GM23338 (cell line): Measurements from ENCODE around the gene CDKL4. TPM values are rescaled to one million over a fixed set of nuclear protein-coding genes. Genes with fewer than 3 reads are reported as not detected.
A peak's percentile ranks its signal among the peaks of the same experiment; 100 is the strongest.

ENCODE experiments used
- ATAC-seq: fragments of 200-7000 bp; cut with Tn5 transposase; 3 replicates; pipeline ENCODE4 v1.9.1; 2020
- DNase-seq: peaks from one replicate; pipeline ENCODE4 v3.0.0-alpha.2; 2015; ENCODE audit warnings: low spot score
- H2AFZ ChIP-seq: fragments of 200-600 bp; sonication (generic); 2 replicates; pipeline ENCODE4 v1.8.0; 2016; ENCODE audit warnings: antibody characterized with exemption, mild to moderate bottlenecking, moderate library complexity
- H3F3A ChIP-seq: fragments of 200-600 bp; sonication (generic); replicated peaks from 2 replicates; pipeline ENCODE4 v1.8.0; 2017; ENCODE audit warnings: antibody characterized with exemption, mixed run types, low read depth
- H3K27ac ChIP-seq: fragments of 200-600 bp; sonication (generic); 2 replicates; pipeline ENCODE4 v1.6.1; 2016; ENCODE audit warnings: low read depth
- H3K27me3 ChIP-seq: fragments of 200-600 bp; sonication (generic); 2 replicates; pipeline ENCODE4 v1.8.0; 2016; ENCODE audit warnings: mild to moderate bottlenecking, mixed run types, moderate library complexity; ENCODE audit not compliant: insufficient read depth
- H3K36me3 ChIP-seq: fragments of 200-600 bp; sonication (generic); 2 replicates; pipeline ENCODE4 v1.8.0; 2016; ENCODE audit warnings: mild to moderate bottlenecking; ENCODE audit not compliant: insufficient read depth
- H3K4me1 ChIP-seq: fragments of 200-600 bp; sonication (generic); 2 replicates; pipeline ENCODE4 v1.8.0; 2016; ENCODE audit warnings: mild to moderate bottlenecking, moderate library complexity; ENCODE audit not compliant: insufficient read depth
- H3K4me2 ChIP-seq: fragments of 200-600 bp; sonication (generic); 2 replicates; pipeline ENCODE4 v1.7.1; 2017; ENCODE audit warnings: mixed run types
- H3K4me3 ChIP-seq: fragments of 200-600 bp; sonication (generic); 2 replicates; pipeline ENCODE4 v1.6.1; 2016; ENCODE audit warnings: mixed run types
- H3K79me2 ChIP-seq: fragments of 200-600 bp; sonication (generic); replicated peaks from 2 replicates; pipeline ENCODE4 v1.8.0; 2017; ENCODE audit warnings: mild to moderate bottlenecking; ENCODE audit not compliant: insufficient read depth
- H3K9me2 ChIP-seq: fragments of 200-600 bp; sonication (generic); 2 replicates; pipeline ENCODE4 v1.8.0; 2017; ENCODE audit not compliant: insufficient read depth
- H4K20me1 ChIP-seq: fragments of 200-600 bp; sonication (generic); replicated peaks from 2 replicates; pipeline ENCODE4 v1.8.0; 2017; ENCODE audit warnings: mild to moderate bottlenecking; ENCODE audit not compliant: insufficient read depth
- H3K27ac Mint-ChIP-seq: 2 replicates; pipeline ENCODE4 v1.8.0; 2020; ENCODE audit warnings: inconsistent platforms, mild to moderate bottlenecking, moderate library complexity, mixed read lengths
- H3K27me3 Mint-ChIP-seq: 3 replicates; pipeline ENCODE4 v1.8.0; 2022; ENCODE audit warnings: low read depth, mild to moderate bottlenecking, moderate library complexity, mixed read lengths, inconsistent platforms; ENCODE audit not compliant: insufficient read depth, poor library complexity
- H3K36me3 Mint-ChIP-seq: 3 replicates; pipeline ENCODE4 v1.8.0; 2021; ENCODE audit warnings: low read depth, mild to moderate bottlenecking, inconsistent platforms, moderate library complexity, mixed read lengths
- H3K4me1 Mint-ChIP-seq: 3 replicates; pipeline ENCODE4 v1.8.0; 2020; ENCODE audit warnings: mild to moderate bottlenecking, inconsistent platforms, mixed read lengths
- H3K4me3 Mint-ChIP-seq: 3 replicates; pipeline ENCODE4 v1.8.0; 2021; ENCODE audit warnings: moderate library complexity, mild to moderate bottlenecking, inconsistent platforms, mixed read lengths
- H3K9me3 Mint-ChIP-seq: 3 replicates; pipeline ENCODE4 v1.8.0; 2020; ENCODE audit warnings: moderate library complexity, mild to moderate bottlenecking, inconsistent platforms, mixed read lengths
- CREB1 ChIP-seq: fragments of 250-450 bp; sonication (Bioruptor Pico); IDR thresholded peaks from 2 replicates; pipeline ENCODE4 v1.5.0; 2020; ENCODE audit warnings: low read depth, mild to moderate bottlenecking, moderate library complexity
- EZH2 ChIP-seq: fragments of 200-600 bp; sonication (generic); IDR thresholded peaks from one replicate; pipeline ENCODE4 v1.8.0; 2017; ENCODE audit warnings: antibody characterized with exemption, mild to moderate bottlenecking, low read depth; ENCODE audit not compliant: unreplicated experiment
- EZH2phosphoT487 ChIP-seq: fragments of 200-600 bp; sonication (generic); IDR thresholded peaks from one replicate; pipeline ENCODE4 v1.8.1; 2018; ENCODE audit warnings: antibody characterized with exemption; ENCODE audit not compliant: unreplicated experiment
- NANOG ChIP-seq: IDR thresholded peaks from 2 replicates; pipeline ENCODE4 v1.6.1; 2016; ENCODE audit warnings: antibody characterized with exemption, borderline replicate concordance
- POLR2AphosphoS5 ChIP-seq: IDR thresholded peaks from 2 replicates; pipeline ENCODE4 v1.6.1; 2016; ENCODE audit warnings: antibody characterized with exemption, low read depth
- REST ChIP-seq: IDR thresholded peaks from one replicate; pipeline ENCODE4 v1.6.1; 2018; ENCODE audit warnings: antibody characterized with exemption; ENCODE audit not compliant: unreplicated experiment
- STAT1 ChIP-seq: IDR thresholded peaks from one replicate; pipeline ENCODE4 v1.6.1; 2016; ENCODE audit warnings: antibody characterized with exemption; ENCODE audit not compliant: unreplicated experiment
- ZNF114 ChIP-seq: fragments of 250-450 bp; sonication (Bioruptor Pico); IDR thresholded peaks from 2 replicates; pipeline ENCODE4 v1.5.0; 2020; ENCODE audit warnings: mild to moderate bottlenecking, moderate library complexity
- polyA plus RNA-seq: library from polyadenylated mRNA; unstranded; fragments of >200 nt; fragmentation: Nextera tagmentation; extraction: Ambion mirVana; gene quantifications from 2 replicates; pipeline ENCODE4 v1.2.1, GENCODE V29; 2016
- total RNA-seq: library from RNA; depleted of rRNA; stranded (reverse); fragments of >200 nt; shearing (Covaris generic); gene quantifications from 2 replicates; pipeline ENCODE4 v1.2.3, GENCODE V29; 2014
- TF ChIP-seq, protein P1 (sequence below), 2 experiments: fragments of 200-600 bp in 1 of 2; sonication (generic) in 1 of 2; conservative IDR thresholded peaks; 2 replicates each; pipeline versions ENCODE4 v1.5.1 to v1.6.1; 2016 to 2017; ENCODE audit warnings: antibody characterized with exemption in 2 of 2, low read depth in 2 of 2, mild to moderate bottlenecking in 2 of 2, moderate library complexity in 1 of 2
- TF ChIP-seq, protein P2 (sequence below): fragments of 250-450 bp; sonication (Bioruptor Pico); IDR thresholded peaks from 2 replicates; pipeline ENCODE4 v1.5.0; 2020; ENCODE audit warnings: mild to moderate bottlenecking, moderate library complexity

CDKL4 gene
- total and polyA plus RNA-seq, 2 experiments from 2014 or later = 0.24 TPM; not detected in 1

- Histone ChIP-seq H3K79me2 (no peaks in the 10 kb centered on the region), H3K27me3 (no peaks in the 10 kb centered on the region), H3K4me1 (peaks cover 4% of the 10 kb centered on the region), H3K27ac (no peak overlapping the region), H3K4me2 (no peak overlapping the region), H3K9me2 (no peaks in the 10 kb centered on the region), H3K36me3 (no peaks in the 10 kb centered on the region), H2AFZ (peak overlapping the region; percentile 52), H3F3A (no peaks in the 10 kb centered on the region), H4K20me1 (no peaks in the 10 kb centered on the region), H3K4me3 (no peak overlapping the region)
- no peaks in the 10 kb centered on the region for H3K36me3 Mint-ChIP-seq
- H3K9me3 Mint-ChIP-seq = no peaks in the 10 kb centered on the region
- DNase-seq (no peak), ATAC-seq (no peak)
- peaks cover 3% of the 10 kb centered on the region; the same call in 2 of the 3 replicates for H3K4me1 Mint-ChIP-seq
- H3K27me3 Mint-ChIP-seq = peaks cover under 1% of the 10 kb centered on the region
- no peak overlapping the region; the same call in 1 of the 2 replicates for H3K27ac Mint-ChIP-seq
- TF ChIP-seq ZNF114 (CRISPR knock-in tag) (no peak), POLR2AphosphoS5 (no peak)
- H3K4me3 Mint-ChIP-seq = no peak overlapping the region
Measured at GRCh38 chr2:39158351-39158750, 85.4 kb downstream of the CDKL4 start.

DNA sequence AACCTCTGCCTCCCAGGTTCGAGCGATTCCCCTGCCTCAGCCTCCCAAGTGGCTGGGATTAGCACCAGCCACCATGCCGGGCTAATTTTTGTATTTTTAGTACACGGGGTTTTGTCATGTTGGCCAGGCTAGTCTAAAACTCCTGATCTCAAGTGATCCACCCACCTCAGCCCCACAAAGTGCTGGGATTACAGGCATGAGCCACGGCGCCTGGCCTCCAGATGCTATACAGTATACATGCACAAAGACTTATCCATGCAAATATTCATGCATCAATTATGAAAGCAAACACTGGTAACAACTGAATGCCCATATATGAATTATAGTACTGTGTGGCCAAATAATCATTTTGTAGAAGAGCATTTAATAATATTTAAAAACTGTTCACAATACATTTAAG, 86.9 kb downstream of the CDKL4 start:
- DNase-seq (no peak), ATAC-seq (no peak)
- H3K4me2 ChIP-seq = no peak overlapping the region
- peaks cover 4% of the 10 kb centered on the region for H3K4me1 ChIP-seq
- no peaks in the 10 kb centered on the region for H3K27me3 Mint-ChIP-seq
- no peaks in the 10 kb centered on the region for H3K36me3 Mint-ChIP-seq
- no peaks in the 10 kb centered on the region for H3K27me3 ChIP-seq
- H3K9me3 Mint-ChIP-seq = no peaks in the 10 kb centered on the region
- no peaks in the 10 kb centered on the region for H3K36me3 ChIP-seq
- no peaks in the 10 kb centered on the region; the same call in 1 of the 3 replicates for H3K4me1 Mint-ChIP-seq
- no peaks in the 10 kb centered on the region for H3K9me2 ChIP-seq
- H3F3A ChIP-seq = no peaks in the 10 kb centered on the region
- no peak overlapping the region for H3K4me3 Mint-ChIP-seq
- H3K79me2 ChIP-seq = no peaks in the 10 kb centered on the region
- no peaks in the 10 kb centered on the region for H4K20me1 ChIP-seq
- H3K27ac ChIP-seq = no peak overlapping the region
- H3K4me3 ChIP-seq = no peak overlapping the region
- no peak overlapping the region; the same call in 1 of the 2 replicates for H2AFZ ChIP-seq
- no peak overlapping the region for H3K27ac Mint-ChIP-seq
- TF ChIP-seq, protein P1, sequence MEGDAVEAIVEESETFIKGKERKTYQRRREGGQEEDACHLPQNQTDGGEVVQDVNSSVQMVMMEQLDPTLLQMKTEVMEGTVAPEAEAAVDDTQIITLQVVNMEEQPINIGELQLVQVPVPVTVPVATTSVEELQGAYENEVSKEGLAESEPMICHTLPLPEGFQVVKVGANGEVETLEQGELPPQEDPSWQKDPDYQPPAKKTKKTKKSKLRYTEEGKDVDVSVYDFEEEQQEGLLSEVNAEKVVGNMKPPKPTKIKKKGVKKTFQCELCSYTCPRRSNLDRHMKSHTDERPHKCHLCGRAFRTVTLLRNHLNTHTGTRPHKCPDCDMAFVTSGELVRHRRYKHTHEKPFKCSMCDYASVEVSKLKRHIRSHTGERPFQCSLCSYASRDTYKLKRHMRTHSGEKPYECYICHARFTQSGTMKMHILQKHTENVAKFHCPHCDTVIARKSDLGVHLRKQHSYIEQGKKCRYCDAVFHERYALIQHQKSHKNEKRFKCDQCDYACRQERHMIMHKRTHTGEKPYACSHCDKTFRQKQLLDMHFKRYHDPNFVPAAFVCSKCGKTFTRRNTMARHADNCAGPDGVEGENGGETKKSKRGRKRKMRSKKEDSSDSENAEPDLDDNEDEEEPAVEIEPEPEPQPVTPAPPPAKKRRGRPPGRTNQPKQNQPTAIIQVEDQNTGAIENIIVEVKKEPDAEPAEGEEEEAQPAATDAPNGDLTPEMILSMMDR (conservative IDR thresholded peaks at IDR 0.05; ENCODE audit: low read depth in 2 of 2) = no peak
- TF ChIP-seq NANOG = no peak
- no peak for TF ChIP-seq STAT1
- no peak for TF ChIP-seq ZNF114 (CRISPR knock-in tag)
- no peak for TF ChIP-seq REST
- no peak for TF ChIP-seq CREB1 (CRISPR knock-in tag)
- TF ChIP-seq, protein P2, sequence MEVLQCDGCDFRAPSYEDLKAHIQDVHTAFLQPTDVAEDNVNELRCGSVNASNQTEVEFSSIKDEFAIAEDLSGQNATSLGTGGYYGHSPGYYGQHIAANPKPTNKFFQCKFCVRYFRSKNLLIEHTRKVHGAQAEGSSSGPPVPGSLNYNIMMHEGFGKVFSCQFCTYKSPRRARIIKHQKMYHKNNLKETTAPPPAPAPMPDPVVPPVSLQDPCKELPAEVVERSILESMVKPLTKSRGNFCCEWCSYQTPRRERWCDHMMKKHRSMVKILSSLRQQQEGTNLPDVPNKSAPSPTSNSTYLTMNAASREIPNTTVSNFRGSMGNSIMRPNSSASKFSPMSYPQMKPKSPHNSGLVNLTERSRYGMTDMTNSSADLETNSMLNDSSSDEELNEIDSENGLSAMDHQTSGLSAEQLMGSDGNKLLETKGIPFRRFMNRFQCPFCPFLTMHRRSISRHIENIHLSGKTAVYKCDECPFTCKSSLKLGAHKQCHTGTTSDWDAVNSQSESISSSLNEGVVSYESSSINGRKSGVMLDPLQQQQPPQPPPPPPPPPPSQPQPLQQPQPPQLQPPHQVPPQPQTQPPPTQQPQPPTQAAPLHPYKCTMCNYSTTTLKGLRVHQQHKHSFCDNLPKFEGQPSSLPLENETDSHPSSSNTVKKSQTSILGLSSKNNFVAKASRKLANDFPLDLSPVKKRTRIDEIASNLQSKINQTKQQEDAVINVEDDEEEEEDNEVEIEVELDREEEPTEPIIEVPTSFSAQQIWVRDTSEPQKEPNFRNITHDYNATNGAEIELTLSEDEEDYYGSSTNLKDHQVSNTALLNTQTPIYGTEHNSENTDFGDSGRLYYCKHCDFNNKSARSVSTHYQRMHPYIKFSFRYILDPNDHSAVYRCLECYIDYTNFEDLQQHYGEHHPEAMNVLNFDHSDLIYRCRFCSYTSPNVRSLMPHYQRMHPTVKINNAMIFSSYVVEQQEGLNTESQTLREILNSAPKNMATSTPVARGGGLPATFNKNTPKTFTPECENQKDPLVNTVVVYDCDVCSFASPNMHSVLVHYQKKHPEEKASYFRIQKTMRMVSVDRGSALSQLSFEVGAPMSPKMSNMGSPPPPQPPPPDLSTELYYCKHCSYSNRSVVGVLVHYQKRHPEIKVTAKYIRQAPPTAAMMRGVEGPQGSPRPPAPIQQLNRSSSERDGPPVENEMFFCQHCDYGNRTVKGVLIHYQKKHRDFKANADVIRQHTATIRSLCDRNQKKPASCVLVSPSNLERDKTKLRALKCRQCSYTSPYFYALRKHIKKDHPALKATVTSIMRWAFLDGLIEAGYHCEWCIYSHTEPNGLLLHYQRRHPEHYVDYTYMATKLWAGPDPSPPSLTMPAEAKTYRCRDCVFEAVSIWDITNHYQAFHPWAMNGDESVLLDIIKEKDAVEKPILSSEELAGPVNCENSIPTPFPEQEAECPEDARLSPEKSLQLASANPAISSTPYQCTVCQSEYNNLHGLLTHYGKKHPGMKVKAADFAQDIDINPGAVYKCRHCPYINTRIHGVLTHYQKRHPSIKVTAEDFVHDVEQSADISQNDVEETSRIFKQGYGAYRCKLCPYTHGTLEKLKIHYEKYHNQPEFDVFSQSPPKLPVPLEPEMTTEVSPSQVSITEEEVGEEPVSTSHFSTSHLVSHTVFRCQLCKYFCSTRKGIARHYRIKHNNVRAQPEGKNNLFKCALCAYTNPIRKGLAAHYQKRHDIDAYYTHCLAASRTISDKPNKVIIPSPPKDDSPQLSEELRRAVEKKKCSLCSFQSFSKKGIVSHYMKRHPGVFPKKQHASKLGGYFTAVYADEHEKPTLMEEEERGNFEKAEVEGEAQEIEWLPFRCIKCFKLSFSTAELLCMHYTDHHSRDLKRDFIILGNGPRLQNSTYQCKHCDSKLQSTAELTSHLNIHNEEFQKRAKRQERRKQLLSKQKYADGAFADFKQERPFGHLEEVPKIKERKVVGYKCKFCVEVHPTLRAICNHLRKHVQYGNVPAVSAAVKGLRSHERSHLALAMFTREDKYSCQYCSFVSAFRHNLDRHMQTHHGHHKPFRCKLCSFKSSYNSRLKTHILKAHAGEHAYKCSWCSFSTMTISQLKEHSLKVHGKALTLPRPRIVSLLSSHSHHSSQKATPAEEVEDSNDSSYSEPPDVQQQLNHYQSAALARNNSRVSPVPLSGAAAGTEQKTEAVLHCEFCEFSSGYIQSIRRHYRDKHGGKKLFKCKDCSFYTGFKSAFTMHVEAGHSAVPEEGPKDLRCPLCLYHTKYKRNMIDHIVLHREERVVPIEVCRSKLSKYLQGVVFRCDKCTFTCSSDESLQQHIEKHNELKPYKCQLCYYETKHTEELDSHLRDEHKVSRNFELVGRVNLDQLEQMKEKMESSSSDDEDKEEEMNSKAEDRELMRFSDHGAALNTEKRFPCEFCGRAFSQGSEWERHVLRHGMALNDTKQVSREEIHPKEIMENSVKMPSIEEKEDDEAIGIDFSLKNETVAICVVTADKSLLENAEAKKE (CRISPR knock-in tag) = no peak
- TF ChIP-seq EZH2 = no peak
- no peak for TF ChIP-seq POLR2AphosphoS5
- TF ChIP-seq EZH2phosphoT487 = no peak
